GM21529 (cell line): ENCODE measurements around the gene TTC39A.
"Not testable (repeated sequence)": the region's sequence is repeated elsewhere in the genome, so short reads cannot be mapped to it uniquely, and the experiment has no call there.

Source experiments
- ATAC-seq: cut with Tn5 transposase; IDR thresholded peaks from one replicate; pipeline ENCODE4 v1.9.1; 2021; ENCODE audit not compliant: unreplicated experiment

TTC39A gene

GRCh38 chr1:51340380-51340779 is 10.0 kb upstream of the TTC39A start:
- no peak for ATAC-seq

- ATAC-seq: no peak
Measured at GRCh38 chr1:51336711-51337110, 6.3 kb upstream of the TTC39A start.

GRCh38 chr1:51336004-51336403 is 5.6 kb upstream of the TTC39A start:
- ATAC-seq: no peak

- ATAC-seq: peak; percentile 55
Measured at GRCh38 chr1:51331206-51332100, 1.1 kb upstream of the TTC39A start.

GRCh38 chr1:51329443-51330325 is 678 bp downstream of the TTC39A start:
- ATAC-seq: no peak

- no peak for ATAC-seq
Measured at GRCh38 chr1:51328926-51329325, 1.4 kb downstream of the TTC39A start.

- ATAC-seq: no peak
Measured at GRCh38 chr1:51328279-51328678, 2.1 kb downstream of the TTC39A start.

GRCh38 chr1:51327386-51327785 is 3.0 kb downstream of the TTC39A start:
- no peak for ATAC-seq

GRCh38 chr1:51326839-51327238 is 3.5 kb downstream of the TTC39A start:
- ATAC-seq: no peak

- ATAC-seq: no peak
Measured at GRCh38 chr1:51325878-51326755, 4.2 kb downstream of the TTC39A start.

GRCh38 chr1:51325391-51325790 is 5.0 kb downstream of the TTC39A start:
- ATAC-seq: no peak

- ATAC-seq: not testable (repeated sequence)
Measured at GRCh38 chr1:51325011-51325385, 5.4 kb downstream of the TTC39A start.

- no peak for ATAC-seq
Measured at GRCh38 chr1:51324251-51325010, 5.9 kb downstream of the TTC39A start.

- ATAC-seq: no peak
Measured at GRCh38 chr1:51323778-51324177, 6.6 kb downstream of the TTC39A start.

- ATAC-seq: no peak
Measured at GRCh38 chr1:51322417-51323101, 7.8 kb downstream of the TTC39A start.

- no peak for ATAC-seq
Measured at GRCh38 chr1:51321924-51322280, 8.5 kb downstream of the TTC39A start.

- no peak for ATAC-seq
Measured at GRCh38 chr1:51320967-51321923, 9.1 kb downstream of the TTC39A start.

GRCh38 chr1:51317798-51318197 is 12.6 kb downstream of the TTC39A start:
- ATAC-seq: no peak

- ATAC-seq: no peak
Measured at GRCh38 chr1:51316846-51317120, 13.6 kb downstream of the TTC39A start.
